B cell (primary cell): ENCODE results near the gene MZB1. TPM values are rescaled to one million over a fixed set of nuclear protein-coding genes. Genes with fewer than 3 reads are reported as not detected.

ENCODE experiments used
- ATAC-seq: fragments of 200-7000 bp; cut with Tn5 transposase; one replicate; pipeline ENCODE4 v1.10.0; 2021; ENCODE audit warnings: low read depth, mild to moderate bottlenecking, moderate number of reproducible peaks, moderate library complexity
- CTCF ChIA-PET: fragments of 350-600 bp; sonication (Branson Sonifier 250); formaldehyde crosslinking; loops from one replicate; lab custom pipeline; 2021; ENCODE audit warnings: antibody characterized with exemption, inconsistent platforms; lab: Charles Lee
- POLR2A ChIA-PET: fragments of 350-600 bp; sonication (Branson Sonifier 250); formaldehyde crosslinking; loops from one replicate; lab custom pipeline; 2021; ENCODE audit warnings: antibody characterized with exemption; lab: Charles Lee
- DNase-seq: peaks from one replicate; pipeline ENCODE4 v3.0.0; 2013
- H2AFZ ChIP-seq: 2 replicates; pipeline ENCODE4 v1.6.1; 2012; ENCODE audit warnings: mild to moderate bottlenecking, low read depth, low read length; ENCODE audit not compliant: insufficient read depth, poor library complexity, severe bottlenecking
- H3K27ac ChIP-seq, 2 donors: 1 replicate in 1 of 2; 2 replicates in 1 of 2; pipeline ENCODE4 v1.5.1; 2012 to 2013; ENCODE audit warnings: low read length in 2 of 2, mild to moderate bottlenecking in 2 of 2, moderate library complexity in 1 of 2
- H3K27me3 ChIP-seq, 4 experiments: fragments of 200-600 bp in 1 of 4; sonication (generic) in 1 of 4; replicated peaks in 1 of 4; 1 replicate in 2 of 4; 2 replicates in 2 of 4; pipeline versions ENCODE4 v1.6.1 to v1.7.0; 2013 to 2016; ENCODE audit warnings: low read length in 3 of 4, mild to moderate bottlenecking in 2 of 4, mixed read lengths in 1 of 4, moderate library complexity in 1 of 4; ENCODE audit not compliant: insufficient read depth in 4 of 4, control insufficient read depth in 3 of 4; ENCODE audit errors: control extremely low read depth in 1 of 4
- H3K36me3 ChIP-seq, 2 experiments: replicated peaks in 1 of 2; 1 replicate in 1 of 2; 2 replicates in 1 of 2; pipeline versions ENCODE4 v1.6.1 to v1.7.1; 2013; ENCODE audit warnings: low read length in 1 of 2; ENCODE audit not compliant: insufficient read depth in 2 of 2, control insufficient read depth in 1 of 2; ENCODE audit errors: control extremely low read depth in 1 of 2, extremely low read depth in 1 of 2
- H3K4me1 ChIP-seq, 2 donors: fragments of 200-600 bp in 1 of 2; sonication (generic) in 1 of 2; 1 replicate in 1 of 2; 2 replicates in 1 of 2; pipeline versions ENCODE4 v1.5.1 to v1.6.1; 2013 to 2017; ENCODE audit warnings: low read length in 2 of 2; ENCODE audit not compliant: control insufficient read depth in 2 of 2, insufficient read depth in 2 of 2
- H3K4me2 ChIP-seq: replicated peaks from 2 replicates; pipeline ENCODE3; 2012; ENCODE audit warnings: mild to moderate bottlenecking, low read depth, low read length; ENCODE audit not compliant: poor library complexity, severe bottlenecking
- H3K4me3 ChIP-seq, 5 experiments: fragments of 200-600 bp in 1 of 5; sonication (generic) in 1 of 5; 1 replicate in 3 of 5; 2 replicates in 2 of 5; pipeline versions ENCODE4 v1.5.1 to v1.7.0; 2011 to 2016; ENCODE audit warnings: low read length in 4 of 5, mild to moderate bottlenecking in 4 of 5, low read depth in 2 of 5, control low read depth in 1 of 5, moderate library complexity in 1 of 5; ENCODE audit not compliant: insufficient read depth in 1 of 5; ENCODE audit errors: control extremely low read depth in 1 of 5, extremely low read depth in 1 of 5
- H3K79me2 ChIP-seq: fragments of 200-600 bp; sonication (generic); one replicate; pipeline ENCODE4 v1.6.0; 2016; ENCODE audit warnings: low read length; ENCODE audit not compliant: control insufficient read depth, insufficient read depth
- H3K9ac ChIP-seq: fragments of 200-600 bp; sonication (generic); 2 replicates; pipeline ENCODE4 v1.6.1; 2017; ENCODE audit warnings: mild to moderate bottlenecking, low read length, moderate library complexity
- H3K9me3 ChIP-seq, 3 donors: one replicate each; pipeline versions ENCODE4 v1.6.1 to v1.7.1; 2013; ENCODE audit warnings: low read length in 2 of 3; ENCODE audit not compliant: control insufficient read depth in 2 of 3, insufficient read depth in 1 of 3; ENCODE audit errors: control extremely low read depth in 1 of 3
- H4K20me1 ChIP-seq: 2 replicates; pipeline ENCODE4 v1.6.0; 2012; ENCODE audit warnings: mild to moderate bottlenecking, low read length; ENCODE audit not compliant: insufficient read depth, control insufficient read depth, poor library complexity, severe bottlenecking
- H3K27ac Mint-ChIP-seq: one replicate; pipeline ENCODE4 v1.8.0; 2021; ENCODE audit warnings: mixed read lengths
- H3K27me3 Mint-ChIP-seq: one replicate; pipeline ENCODE4 v1.8.0; 2021; ENCODE audit warnings: mixed read lengths
- H3K4me1 Mint-ChIP-seq: one replicate; pipeline ENCODE4 v1.8.0; 2021; ENCODE audit warnings: mixed read lengths
- H3K4me3 Mint-ChIP-seq: one replicate; pipeline ENCODE4 v1.8.0; 2021; ENCODE audit warnings: mixed read lengths
- H3K9me3 Mint-ChIP-seq: one replicate; pipeline ENCODE4 v1.8.0; 2022; ENCODE audit warnings: mixed read lengths; ENCODE audit not compliant: insufficient read depth
- EZH2 ChIP-seq: IDR thresholded peaks from 2 replicates; pipeline ENCODE4 v1.6.1; 2012; ENCODE audit warnings: borderline replicate concordance, low read depth, mild to moderate bottlenecking, moderate library complexity, low read length; ENCODE audit not compliant: insufficient read depth, poor library complexity, severe bottlenecking
- WGBS: methylation state at CpG from one replicate; pipeline ENCODE4 v1.1.5; 2013; ENCODE audit warnings: missing lambda C conversion rate; ENCODE audit not compliant: insufficient coverage; 5-methylcytosine and 5-hydroxymethylcytosine counted together
- intact Hi-C: fragments of 100-400 bp; cut with micrococcal nuclease; formaldehyde crosslinking; loops from one replicate; pipeline ENCODE4 v1.10.0; 2022
- polyA plus RNA-seq: library from polyadenylated mRNA; depleted of rRNA; stranded (reverse); fragments of >200 nt; gene quantifications from 2 replicates; pipeline ENCODE4 v1.2.3, GENCODE V29; 2012
- total RNA-seq, 2 donors: library from RNA; stranded (reverse); fragments of 120-200 nt in 1 of 2; gene quantifications; 1 replicate in 1 of 2; 2 replicates in 1 of 2; pipeline versions ENCODE4 v1.2.3 to v1.2.4, GENCODE V29; 2013 to 2022
- TF ChIP-seq, protein P1 (sequence below): fragments of 200-600 bp; IDR thresholded peaks from one replicate; pipeline ENCODE4 v1.8.0; 2022; ENCODE audit warnings: antibody characterized with exemption, mild to moderate bottlenecking

MZB1 gene
- total and polyA plus RNA-seq, 2 donors (not counting 1 experiment from before 2014, with no cell fraction given), result 72.2 to 306 TPM

DNA sequence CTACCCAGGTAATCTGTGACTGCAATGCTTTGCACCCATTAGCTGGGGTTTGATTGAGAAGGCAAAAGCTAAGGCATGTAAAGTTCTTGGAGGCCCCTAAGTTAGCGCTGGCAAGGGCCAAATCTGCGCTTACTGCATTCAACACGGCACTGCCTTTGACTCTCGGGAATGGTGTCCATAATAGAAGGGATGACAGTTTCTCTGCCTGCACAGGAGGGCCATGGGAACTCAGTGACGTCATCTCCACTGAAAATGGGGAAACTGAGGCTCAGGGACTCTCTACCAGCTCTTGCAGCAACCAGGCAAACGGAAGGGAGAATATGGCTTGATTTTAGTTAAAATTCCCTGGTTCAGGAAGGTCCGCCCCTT is 13.7 kb upstream of the MZB1 start:
- H3K4me2 ChIP-seq, result peak overlapping the region; percentile 74
- POLR2A ChIA-PET, result interaction anchor here (1.0 to 2.0 kb wide), 11 partner anchors 10 to 828 kb away, joined by 3 to 8 read pairs (median 3); partner anchors contain the start of genes DNAJC18, HSPA9, MATR3 and MZB1
- H3K27ac Mint-ChIP-seq, result peak overlapping the region; percentile 97
- ATAC-seq (no peak), DNase-seq (no peak)
- H3K27ac ChIP-seq, result peak overlapping the region; percentile 85 to 86
- no peaks in the 10 kb centered on the region for H4K20me1 ChIP-seq
- peaks cover 4% of the 10 kb centered on the region for H3K79me2 ChIP-seq
- CTCF ChIA-PET, result interaction anchor here (0.7 to 2.9 kb wide), 14 partner anchors 9 to 360 kb away, joined by 3 to 9 read pairs (median 4); partner anchors contain the start of genes DNAJC18, MZB1, PAIP2 and PROB1
- H3K4me3 ChIP-seq, result peak overlapping the region; percentile 50 to 73 (median 65)
- H3K9me3 Mint-ChIP-seq, result no peaks in the 10 kb centered on the region
- H3K4me1 Mint-ChIP-seq, result peaks cover 40% of the 10 kb centered on the region
- peak overlapping the region; percentile 75 for H2AFZ ChIP-seq
- H3K4me1 ChIP-seq, result peaks cover 31 to 40% of the 10 kb centered on the region in 2 donors
- no peaks in the 10 kb centered on the region for H3K27me3 ChIP-seq
- peak overlapping the region; percentile 62 for H3K9ac ChIP-seq
- H3K27me3 Mint-ChIP-seq, result no peaks in the 10 kb centered on the region
- TF ChIP-seq, protein P1, sequence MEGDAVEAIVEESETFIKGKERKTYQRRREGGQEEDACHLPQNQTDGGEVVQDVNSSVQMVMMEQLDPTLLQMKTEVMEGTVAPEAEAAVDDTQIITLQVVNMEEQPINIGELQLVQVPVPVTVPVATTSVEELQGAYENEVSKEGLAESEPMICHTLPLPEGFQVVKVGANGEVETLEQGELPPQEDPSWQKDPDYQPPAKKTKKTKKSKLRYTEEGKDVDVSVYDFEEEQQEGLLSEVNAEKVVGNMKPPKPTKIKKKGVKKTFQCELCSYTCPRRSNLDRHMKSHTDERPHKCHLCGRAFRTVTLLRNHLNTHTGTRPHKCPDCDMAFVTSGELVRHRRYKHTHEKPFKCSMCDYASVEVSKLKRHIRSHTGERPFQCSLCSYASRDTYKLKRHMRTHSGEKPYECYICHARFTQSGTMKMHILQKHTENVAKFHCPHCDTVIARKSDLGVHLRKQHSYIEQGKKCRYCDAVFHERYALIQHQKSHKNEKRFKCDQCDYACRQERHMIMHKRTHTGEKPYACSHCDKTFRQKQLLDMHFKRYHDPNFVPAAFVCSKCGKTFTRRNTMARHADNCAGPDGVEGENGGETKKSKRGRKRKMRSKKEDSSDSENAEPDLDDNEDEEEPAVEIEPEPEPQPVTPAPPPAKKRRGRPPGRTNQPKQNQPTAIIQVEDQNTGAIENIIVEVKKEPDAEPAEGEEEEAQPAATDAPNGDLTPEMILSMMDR, result no peak
- TF ChIP-seq EZH2, result no peak
- peak overlapping the region; percentile 95 for H3K4me3 Mint-ChIP-seq
- H3K9me3 ChIP-seq, result no peaks in the 10 kb centered on the region
- no peaks in the 10 kb centered on the region for H3K36me3 ChIP-seq
- intact Hi-C loops, result loop anchor here (10.0 kb wide), 3 partner anchors 231 to 939 kb away; partner anchors contain the start of gene EGR1
- WGBS, result 23% methylated on average over 7 of the region's 7 CpGs

DNA sequence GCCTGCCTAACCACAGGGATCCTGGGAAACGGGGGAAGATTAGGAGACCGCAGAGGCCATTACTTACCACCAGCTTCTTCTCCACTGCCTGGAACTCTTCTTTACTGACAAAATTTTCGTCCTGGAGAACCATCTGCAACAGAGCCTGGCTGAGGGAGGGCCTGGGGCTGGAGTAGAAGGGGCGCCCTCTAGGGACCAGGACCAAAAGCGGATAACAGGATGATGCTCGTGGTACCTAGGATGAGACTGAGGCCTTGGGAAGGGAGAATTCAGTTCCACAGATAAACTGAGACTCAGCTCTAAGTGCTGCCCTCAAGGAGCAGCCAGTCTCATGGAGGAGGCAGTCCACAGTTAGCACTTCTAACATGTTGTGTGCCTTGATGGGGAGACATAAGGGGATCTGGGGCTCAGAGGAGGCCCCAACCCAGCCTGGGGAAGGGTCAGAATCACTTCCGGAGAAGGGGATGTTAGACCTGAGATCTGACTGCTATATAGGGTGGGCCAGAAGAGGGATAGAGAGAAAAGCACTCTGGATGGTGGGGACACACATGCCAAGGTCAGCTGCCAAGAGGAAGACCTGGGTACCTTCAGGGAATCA is 12.9 kb upstream of the MZB1 start:
- Histone ChIP-seq H3K9me3 (no peaks in the 10 kb centered on the region), H3K9ac (no peak overlapping the region), H3K27ac (peak overlapping the region in 1 of 2 donors; percentile 86), H3K79me2 (peaks cover 4% of the 10 kb centered on the region), H3K4me3 (no peak overlapping the region), H4K20me1 (no peaks in the 10 kb centered on the region), H3K27me3 (no peaks in the 10 kb centered on the region), H2AFZ (no peak overlapping the region), H3K4me1 (peaks cover 24 to 33% of the 10 kb centered on the region in 2 donors), H3K4me2 (no peak overlapping the region), H3K36me3 (no peaks in the 10 kb centered on the region)
- Mint-ChIP-seq H3K27ac (peak overlapping the region; percentile 97), H3K4me3 (peak overlapping the region; percentile 95), H3K27me3 (no peaks in the 10 kb centered on the region), H3K4me1 (peaks cover 36% of the 10 kb centered on the region), H3K9me3 (no peaks in the 10 kb centered on the region)
- DNase-seq (peak; percentile 39), ATAC-seq (no peak)
- intact Hi-C loops, result loop anchor here (10.0 kb wide), 3 partner anchors 232 to 938 kb away; partner anchors contain the start of gene EGR1
- no peak for TF ChIP-seq EZH2
- TF ChIP-seq, protein P1, result no peak
- CTCF ChIA-PET, result interaction anchor here (0.7 to 2.9 kb wide), 8 partner anchors 8 to 361 kb away, joined by 3 to 9 read pairs (median 5); partner anchors contain the start of gene PROB1
- POLR2A ChIA-PET, result interaction anchor here (1.1 to 2.0 kb wide), 7 partner anchors 9 to 109 kb away, joined by 3 to 8 read pairs (median 4); partner anchors contain the start of genes DNAJC18, MATR3, MZB1 and PAIP2
- 63% methylated on average over 5 of the region's 7 CpGs for WGBS
